Uterus (tissue), 4 donors: Measurements from ENCODE around the gene PLSCR5. TPM values are rescaled to one million over a fixed set of nuclear protein-coding genes. Genes with fewer than 3 reads are reported as not detected.

Source experiments
- DNase-seq, 2 donors: peaks; one replicate each; pipeline ENCODE4 v3.0.0-alpha.2; 2019 to 2020
- H3K27ac ChIP-seq, 2 donors: fragments of 200-600 bp; sonication (generic); 1 replicate in 1 of 2; 2 replicates in 1 of 2; pipeline ENCODE4 v1.5.1; 2016 to 2018
- H3K27me3 ChIP-seq, 2 donors: fragments of 200-600 bp; sonication (generic); one replicate each; pipeline ENCODE4 v1.5.1; 2018 to 2019; ENCODE audit warnings: control low read depth in 1 of 2
- H3K36me3 ChIP-seq, 2 donors: fragments of 200-600 bp; sonication (generic); one replicate each; pipeline ENCODE4 v1.5.1; 2019; ENCODE audit warnings: control low read depth in 1 of 2
- H3K4me1 ChIP-seq, 2 donors: fragments of 200-600 bp; sonication (generic); one replicate each; pipeline ENCODE4 v1.5.1; 2018 to 2019; ENCODE audit warnings: control low read depth in 1 of 2
- H3K4me3 ChIP-seq, 2 donors: fragments of 200-600 bp; sonication (generic); 1 replicate in 1 of 2; 2 replicates in 1 of 2; pipeline ENCODE4 v1.5.1; 2018 to 2019; ENCODE audit warnings: mild to moderate bottlenecking in 1 of 2
- H3K9me3 ChIP-seq, 2 donors: fragments of 200-600 bp; sonication (generic); one replicate each; pipeline ENCODE4 v1.5.1; 2019; ENCODE audit warnings: control low read depth in 1 of 2
- CTCF ChIP-seq, 4 experiments: fragments of 200-600 bp in 2 of 4; fragments of 450-650 bp in 2 of 4; sonication (generic) in 2 of 4; IDR thresholded peaks; one replicate each; pipeline ENCODE4 v1.5.1; 2016 to 2019; ENCODE audit warnings: antibody characterized with exemption in 4 of 4, mild to moderate bottlenecking in 2 of 4, moderate library complexity in 1 of 4
- POLR2A ChIP-seq, 2 donors: fragments of 450-650 bp; IDR thresholded peaks; one replicate each; pipeline ENCODE4 v1.6.1; 2016; ENCODE audit warnings: antibody characterized with exemption in 2 of 2, mild to moderate bottlenecking in 1 of 2, moderate library complexity in 1 of 2
- intact Hi-C: fragments of 100-400 bp; cut with DNase I; formaldehyde crosslinking; loops from one replicate; pipeline ENCODE4 v1.15.1; 2023; ENCODE audit warnings: low total_unique reads
- total RNA-seq, 4 donors: library from RNA; depleted of rRNA in 3 of 4; stranded (reverse); fragments of >200 nt in 3 of 4; gene quantifications; one replicate each; pipeline versions ENCODE4 v1.1.0 to v1.2.4, GENCODE V29; 2014 to 2023
- donor health status: DM: yes; HTN: yes; CAD: no.

The PLSCR5 gene
- total RNA-seq, 4 donors from 2014 or later, result not detected

GRCh38 chr3:146575636-146576035 is 29.5 kb downstream of the PLSCR5 start:
- H3K27me3 ChIP-seq, result no peaks in the 10 kb centered on the region
- intact Hi-C loops, result no loop called here
- H3K27ac ChIP-seq, result no peak overlapping the region
- H3K4me1 ChIP-seq, result no peaks in the 10 kb centered on the region
- no peak overlapping the region for H3K4me3 ChIP-seq
- no peaks in the 10 kb centered on the region for H3K9me3 ChIP-seq
- no peaks in the 10 kb centered on the region for H3K36me3 ChIP-seq
- TF ChIP-seq POLR2A (IDR thresholded peaks at IDR 0.05) (no peak), CTCF (IDR thresholded peaks at IDR 0.05) (no peak)
- no peak for DNase-seq

GRCh38 chr3:146574173-146574572 is 31.0 kb downstream of the PLSCR5 start:
- H3K9me3 ChIP-seq, result no peaks in the 10 kb centered on the region
- no peak overlapping the region for H3K4me3 ChIP-seq
- H3K27ac ChIP-seq, result no peak overlapping the region
- H3K4me1 ChIP-seq, result no peaks in the 10 kb centered on the region
- H3K27me3 ChIP-seq, result no peaks in the 10 kb centered on the region
- H3K36me3 ChIP-seq, result no peaks in the 10 kb centered on the region
- TF ChIP-seq POLR2A (IDR thresholded peaks at IDR 0.05) (no peak), CTCF (IDR thresholded peaks at IDR 0.05) (no peak)
- no peak for DNase-seq
- intact Hi-C loops, result no loop called here

GRCh38 chr3:146569314-146569713 is 35.8 kb downstream of the PLSCR5 start:
- H3K36me3 ChIP-seq, result no peaks in the 10 kb centered on the region
- TF ChIP-seq CTCF (IDR thresholded peaks at IDR 0.05), result no peak
- no peak for TF ChIP-seq POLR2A (IDR thresholded peaks at IDR 0.05)
- no peaks in the 10 kb centered on the region for H3K4me1 ChIP-seq
- no peak overlapping the region for H3K4me3 ChIP-seq
- no peak for DNase-seq
- no peaks in the 10 kb centered on the region for H3K9me3 ChIP-seq
- H3K27me3 ChIP-seq, result no peaks in the 10 kb centered on the region
- no peak overlapping the region for H3K27ac ChIP-seq
- intact Hi-C loops, result no loop called here

DNA sequence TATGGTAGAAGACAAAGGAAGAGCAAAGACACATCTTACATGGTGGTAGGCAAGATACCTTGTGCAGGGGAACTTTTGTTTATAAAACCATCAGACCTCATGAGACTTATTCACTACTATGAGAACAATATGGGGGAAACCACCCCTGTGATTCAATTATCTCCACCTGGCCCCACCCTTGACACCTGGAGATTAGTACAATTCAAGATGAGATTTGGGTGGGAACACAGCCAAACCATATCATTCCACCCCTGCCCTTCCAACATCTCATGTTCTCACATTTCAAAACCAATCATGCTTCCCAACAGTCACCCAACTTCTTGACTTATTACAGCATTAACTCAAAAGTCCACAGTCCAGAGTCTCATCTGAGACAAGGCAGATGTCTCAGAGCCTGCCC is 39.0 kb downstream of the PLSCR5 start:
- Histone ChIP-seq H3K4me1 (no peaks in the 10 kb centered on the region), H3K27ac (no peak overlapping the region), H3K27me3 (no peaks in the 10 kb centered on the region), H3K4me3 (no peak overlapping the region), H3K36me3 (no peaks in the 10 kb centered on the region), H3K9me3 (no peaks in the 10 kb centered on the region)
- DNase-seq, result no peak
- no peak for TF ChIP-seq CTCF (IDR thresholded peaks at IDR 0.05)
- no peak for TF ChIP-seq POLR2A (IDR thresholded peaks at IDR 0.05)
- intact Hi-C loops, result no loop called here

DNA sequence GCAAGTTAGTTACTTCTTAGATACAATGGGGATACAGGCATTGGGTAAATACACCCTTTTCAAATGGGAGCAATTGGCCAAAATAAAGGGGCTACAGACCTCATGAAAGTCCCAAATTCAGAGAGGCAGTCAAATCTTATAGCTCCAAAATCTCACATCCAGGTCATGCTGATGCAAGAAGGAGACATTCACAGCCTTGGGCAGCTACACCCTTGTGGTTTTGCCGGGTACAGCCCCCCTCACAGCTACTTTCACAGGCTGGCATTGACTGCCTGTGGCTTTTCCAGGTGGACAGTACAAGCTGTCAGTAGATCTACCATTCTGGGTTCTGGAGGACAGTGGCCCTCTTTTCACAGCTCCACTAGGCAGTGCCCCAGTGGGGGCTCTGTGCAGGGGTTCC is 43.3 kb downstream of the PLSCR5 start:
- DNase-seq, result no peak
- intact Hi-C loops, result no loop called here
- Histone ChIP-seq H3K27me3 (no peaks in the 10 kb centered on the region), H3K4me1 (no peaks in the 10 kb centered on the region), H3K36me3 (no peaks in the 10 kb centered on the region), H3K9me3 (no peaks in the 10 kb centered on the region), H3K4me3 (no peak overlapping the region), H3K27ac (no peak overlapping the region)
- TF ChIP-seq CTCF (IDR thresholded peaks at IDR 0.05), result no peak
- no peak for TF ChIP-seq POLR2A (IDR thresholded peaks at IDR 0.05)
